ENCODE data around the gene GCSAM. TPM values are rescaled to one million over a fixed set of nuclear protein-coding genes. Genes with fewer than 3 reads are reported as not detected.

The GCSAM gene
- polyA plus RNA-seq, 2 of the 4 experiments (the other 2 are of a cell fraction) = not detected

- FAIRE-seq (no peak), DNase-seq (ENCODE audit: low read depth in 1 of 2, low spot score in 1 of 2) (no peak), ATAC-seq (no peak)
- no peak overlapping the region for H3K4me3 ChIP-seq
- no peaks in the 10 kb centered on the region for H3K4me1 ChIP-seq
- WGBS (ENCODE audit: missing lambda C conversion rate) = 8% methylated on average over 1 of the region's 1 CpG
- TF ChIP-seq RFX5 (IDR thresholded peaks at IDR 0.05) (no peak), MYC (IDR thresholded peaks at IDR 0.05; ENCODE audit: borderline replicate concordance, low read length) (no peak), USF2 (IDR thresholded peaks at IDR 0.05) (no peak), CBX2 (IDR thresholded peaks at IDR 0.05; ENCODE audit: borderline replicate concordance, low read depth) (no peak), FOSB (CRISPR knock-in tag; IDR thresholded peaks at IDR 0.05) (no peak), RCOR1 (IDR thresholded peaks at IDR 0.05; ENCODE audit: low read depth, low read length) (no peak), CEBPB (IDR thresholded peaks at IDR 0.05) (no peak), MAZ (IDR thresholded peaks at IDR 0.05; ENCODE audit: borderline replicate concordance, low read depth, low read length) (no peak), POLR2A (IDR thresholded peaks at IDR 0.05; ENCODE audit: low read length) (no peak), KDM5A (IDR thresholded peaks at IDR 0.05) (no peak), CBX8 (IDR thresholded peaks at IDR 0.05) (no peak), FOXS1 (CRISPR knock-in tag; IDR thresholded peaks at IDR 0.05) (no peak), JUNB (IDR thresholded peaks at IDR 0.05) (no peak), POLR2AphosphoS2 (conservative IDR thresholded peaks at IDR 0.05; ENCODE audit: low read length) (no peak), KDM1A (IDR thresholded peaks at IDR 0.05; ENCODE audit: low read depth) (no peak), PHF8 (IDR thresholded peaks at IDR 0.05; ENCODE audit: borderline replicate concordance, low read depth) (no peak), GATA3 (IDR thresholded peaks at IDR 0.05; ENCODE audit: borderline replicate concordance) (no peak)
- TF ChIP-seq, protein P1, sequence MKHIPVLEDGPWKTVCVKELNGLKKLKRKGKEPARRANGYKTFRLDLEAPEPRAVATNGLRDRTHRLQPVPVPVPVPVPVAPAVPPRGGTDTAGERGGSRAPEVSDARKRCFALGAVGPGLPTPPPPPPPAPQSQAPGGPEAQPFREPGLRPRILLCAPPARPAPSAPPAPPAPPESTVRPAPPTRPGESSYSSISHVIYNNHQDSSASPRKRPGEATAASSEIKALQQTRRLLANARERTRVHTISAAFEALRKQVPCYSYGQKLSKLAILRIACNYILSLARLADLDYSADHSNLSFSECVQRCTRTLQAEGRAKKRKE (CRISPR knock-in tag; IDR thresholded peaks at IDR 0.05; ENCODE audit: low read depth) = no peak
- TF ChIP-seq, protein P2, sequence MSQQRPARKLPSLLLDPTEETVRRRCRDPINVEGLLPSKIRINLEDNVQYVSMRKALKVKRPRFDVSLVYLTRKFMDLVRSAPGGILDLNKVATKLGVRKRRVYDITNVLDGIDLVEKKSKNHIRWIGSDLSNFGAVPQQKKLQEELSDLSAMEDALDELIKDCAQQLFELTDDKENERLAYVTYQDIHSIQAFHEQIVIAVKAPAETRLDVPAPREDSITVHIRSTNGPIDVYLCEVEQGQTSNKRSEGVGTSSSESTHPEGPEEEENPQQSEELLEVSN (IDR thresholded peaks at IDR 0.05; ENCODE audit: borderline replicate concordance, low read depth) = no peak
- POLR2A ChIA-PET = no interaction called here
- H3K9me3 ChIP-seq = no peaks in the 10 kb centered on the region
- no peak overlapping the region for H3K4me2 ChIP-seq
- CTCF ChIA-PET = interaction anchor here (0.6 to 2.6 kb wide), 11 partner anchors 9 to 393 kb away, joined by 3 to 9 read pairs (median 4); partner anchors contain the start of gene SLC9C1
- no peak overlapping the region for H3K27ac ChIP-seq
These were observed 5.3 kb upstream of the GCSAM start for GRCh38 chr3:112138219-112138969.

GRCh38 chr3:112137781-112138180 lies 4.7 kb upstream of the GCSAM start:
- ATAC-seq (no peak), FAIRE-seq (no peak), DNase-seq (ENCODE audit: low read depth in 1 of 2, low spot score in 1 of 2) (no peak)
- Histone ChIP-seq H3K27ac (no peak overlapping the region), H3K9me3 (no peaks in the 10 kb centered on the region), H3K4me1 (no peaks in the 10 kb centered on the region), H3K4me2 (no peak overlapping the region), H3K4me3 (no peak overlapping the region)
- POLR2A ChIA-PET = no interaction called here
- CTCF ChIA-PET = interaction anchor here (1.0 to 2.6 kb wide), 9 partner anchors 9 to 469 kb away, joined by 3 to 9 read pairs (median 6); partner anchors contain the start of gene SLC9C1
- 31% methylated on average over 4 of the region's 4 CpGs for WGBS (ENCODE audit: missing lambda C conversion rate)
- no peak for TF ChIP-seq HDAC2 (IDR thresholded peaks at IDR 0.05)
- TF ChIP-seq HOXB13 (CRISPR knock-in tag; IDR thresholded peaks at IDR 0.05; ENCODE audit: low read depth) = no peak
- TF ChIP-seq TFCP2L1 (CRISPR knock-in tag; IDR thresholded peaks at IDR 0.05) = no peak
- no peak for TF ChIP-seq FOSL2 (IDR thresholded peaks at IDR 0.05)
- no peak for TF ChIP-seq FOSL2 (CRISPR knock-in tag; IDR thresholded peaks at IDR 0.05)
- TF ChIP-seq CBX2 (IDR thresholded peaks at IDR 0.05; ENCODE audit: borderline replicate concordance, low read depth) = no peak
- no peak for TF ChIP-seq RFX5 (IDR thresholded peaks at IDR 0.05)
- TF ChIP-seq KDM5A (IDR thresholded peaks at IDR 0.05) = no peak
- TF ChIP-seq, protein P3, sequence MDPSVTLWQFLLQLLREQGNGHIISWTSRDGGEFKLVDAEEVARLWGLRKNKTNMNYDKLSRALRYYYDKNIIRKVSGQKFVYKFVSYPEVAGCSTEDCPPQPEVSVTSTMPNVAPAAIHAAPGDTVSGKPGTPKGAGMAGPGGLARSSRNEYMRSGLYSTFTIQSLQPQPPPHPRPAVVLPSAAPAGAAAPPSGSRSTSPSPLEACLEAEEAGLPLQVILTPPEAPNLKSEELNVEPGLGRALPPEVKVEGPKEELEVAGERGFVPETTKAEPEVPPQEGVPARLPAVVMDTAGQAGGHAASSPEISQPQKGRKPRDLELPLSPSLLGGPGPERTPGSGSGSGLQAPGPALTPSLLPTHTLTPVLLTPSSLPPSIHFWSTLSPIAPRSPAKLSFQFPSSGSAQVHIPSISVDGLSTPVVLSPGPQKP (IDR thresholded peaks at IDR 0.05; ENCODE audit: low read depth, low read length) = no peak
- no peak for TF ChIP-seq NPAS2 (CRISPR knock-in tag; IDR thresholded peaks at IDR 0.05; ENCODE audit: borderline replicate concordance)
- TF ChIP-seq RNF2 (IDR thresholded peaks at IDR 0.05; ENCODE audit: borderline replicate concordance, low read depth) = no peak
- TF ChIP-seq PBX3 (IDR thresholded peaks at IDR 0.05) = no peak
- no peak for TF ChIP-seq FOSB (CRISPR knock-in tag; IDR thresholded peaks at IDR 0.05)
- TF ChIP-seq RAD21 (conservative IDR thresholded peaks at IDR 0.05 in 1 of 2, IDR thresholded peaks at IDR 0.05 in 1 of 2) = no peak
- TF ChIP-seq, protein P4, sequence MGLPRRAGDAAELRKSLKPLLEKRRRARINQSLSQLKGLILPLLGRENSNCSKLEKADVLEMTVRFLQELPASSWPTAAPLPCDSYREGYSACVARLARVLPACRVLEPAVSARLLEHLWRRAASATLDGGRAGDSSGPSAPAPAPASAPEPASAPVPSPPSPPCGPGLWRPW (IDR thresholded peaks at IDR 0.05) = no peak
- TF ChIP-seq HOXA7 (CRISPR knock-in tag; IDR thresholded peaks at IDR 0.05) = no peak
- TF ChIP-seq ZNF302 (CRISPR knock-in tag; IDR thresholded peaks at IDR 0.05) = no peak
